ENCODE data around the gene FDXR. TPM values are rescaled to one million over a fixed set of nuclear protein-coding genes. Genes with fewer than 3 reads are reported as not detected.
"Not testable (repeated sequence)": the region's sequence is repeated elsewhere in the genome, so short reads cannot be mapped to it uniquely, and the experiment has no call there.

The FDXR gene
- total RNA-seq, 1 experiment from 2014 or later, result 18.3 TPM

DNA sequence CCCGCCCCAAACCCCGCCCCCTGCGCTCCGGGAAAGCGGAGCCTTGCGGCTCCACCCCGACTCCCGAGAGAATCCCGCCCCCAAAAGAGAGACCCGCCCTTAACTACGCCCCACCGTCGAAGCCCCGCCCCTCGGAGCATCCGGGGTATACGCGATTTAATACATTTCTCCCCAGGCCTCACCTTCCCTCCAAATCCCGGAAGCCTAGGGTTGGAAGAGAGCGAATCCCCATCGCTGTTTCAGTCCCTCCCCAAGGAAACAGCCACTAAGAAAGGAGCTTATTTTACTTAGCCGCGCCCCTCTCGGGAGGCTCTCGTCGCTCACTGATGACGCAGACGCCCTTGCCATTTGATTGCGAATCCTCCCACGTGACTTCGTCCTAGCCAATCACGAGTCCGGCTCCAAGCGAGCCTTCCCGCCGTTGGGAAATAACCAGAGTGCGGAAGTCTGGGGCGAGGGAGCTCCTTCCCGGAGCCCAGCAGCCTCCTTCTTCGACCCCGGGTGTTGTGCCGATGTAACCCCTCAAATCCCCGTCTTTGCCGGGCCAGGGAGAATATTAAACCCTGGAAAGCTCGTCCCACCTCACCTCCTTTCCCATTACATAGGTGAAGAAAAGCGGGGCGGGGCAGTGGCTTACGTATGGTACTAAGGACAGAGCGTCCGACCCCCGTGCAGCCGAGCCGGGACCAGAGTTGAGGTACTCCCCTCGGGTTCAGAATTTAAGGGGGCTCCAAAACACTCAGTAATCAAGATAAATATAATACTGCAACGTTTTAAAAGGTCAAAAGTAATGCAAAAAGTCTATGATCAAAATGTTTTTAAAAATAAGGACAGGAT is 461 bp upstream of the FDXR start:
- H3K4me1 ChIP-seq (replicated peaks), result peaks cover 16% of the 10 kb centered on the region
- H3K9me3 ChIP-seq (replicated peaks), result no peaks in the 10 kb centered on the region
- H3K27me3 ChIP-seq (replicated peaks), result no peaks in the 10 kb centered on the region
- DNase-seq (ENCODE audit: low read depth in 1 of 2, low spot score in 2 of 2), result peak; percentile 100
- peak overlapping the region; percentile 85 for H3K27ac ChIP-seq
- peak overlapping the region; percentile 49 for H3K4me3 ChIP-seq
- H3K36me3 ChIP-seq, result no peaks in the 10 kb centered on the region

DNA sequence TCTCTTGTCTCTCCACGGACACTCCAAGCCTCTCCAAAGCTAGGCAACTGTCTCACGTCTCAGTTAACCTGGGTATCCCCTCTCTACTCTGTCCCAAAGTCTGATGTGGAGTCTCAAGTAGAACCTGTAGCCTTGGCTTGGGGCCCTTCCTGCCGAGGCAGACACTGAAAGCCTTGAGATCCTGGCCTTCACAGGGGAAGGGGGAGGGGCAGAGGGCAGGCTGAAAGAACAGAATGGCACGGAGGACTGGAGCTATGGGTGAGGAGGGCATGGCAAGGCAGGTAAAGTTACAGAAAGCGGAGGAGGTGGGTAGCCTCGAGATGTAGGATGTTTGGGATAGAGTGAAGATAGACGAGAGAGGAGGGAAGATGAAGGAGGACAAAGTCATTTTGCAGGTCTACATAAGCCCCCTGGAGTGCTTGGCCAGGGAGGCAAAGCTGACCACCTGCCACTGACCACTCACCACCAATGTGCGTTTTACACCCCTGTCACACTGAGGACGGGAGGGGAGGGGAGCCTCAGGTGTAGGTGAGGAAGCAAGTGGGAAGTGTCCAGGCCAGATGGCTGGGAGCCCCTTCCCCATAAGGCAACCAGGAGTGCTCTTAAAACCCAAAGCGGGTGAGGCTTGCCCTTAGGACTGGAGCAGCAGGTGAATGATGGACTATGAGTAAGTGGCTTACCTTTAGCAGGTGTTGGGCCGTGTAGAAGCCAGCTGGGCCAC is 1.3 kb downstream of the FDXR start:
- Histone ChIP-seq H3K36me3 (no peaks in the 10 kb centered on the region), H3K4me3 (no peak overlapping the region), H3K9me3 (replicated peaks) (no peaks in the 10 kb centered on the region), H3K4me1 (replicated peaks) (peaks cover 16% of the 10 kb centered on the region), H3K27ac (no peak overlapping the region), H3K27me3 (replicated peaks) (no peaks in the 10 kb centered on the region)
- no peak for DNase-seq (ENCODE audit: low read depth in 1 of 2, low spot score in 2 of 2)

DNA sequence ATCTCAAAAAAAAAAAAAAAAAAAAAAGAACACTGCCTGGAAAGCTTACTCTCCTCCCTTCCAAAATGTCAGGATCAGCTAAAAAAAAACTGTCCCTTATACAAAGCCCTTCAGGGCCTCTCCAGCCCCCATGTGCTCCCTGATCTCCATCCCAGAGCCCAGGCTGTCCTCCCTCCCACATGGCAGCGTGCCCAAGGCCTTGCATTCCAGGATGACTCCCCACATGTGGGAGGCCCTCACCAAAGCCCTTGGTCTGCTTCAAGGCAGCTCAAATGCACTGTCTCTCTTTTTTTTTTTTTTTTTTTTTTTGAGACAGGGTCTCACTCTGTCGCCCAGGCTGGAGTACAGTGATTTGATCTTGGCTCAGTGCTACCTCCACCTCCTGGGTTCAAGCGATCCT is 2.3 kb downstream of the FDXR start:
- peaks cover 16% of the 10 kb centered on the region for H3K4me1 ChIP-seq (replicated peaks)
- DNase-seq (ENCODE audit: low read depth in 1 of 2, low spot score in 2 of 2), result no peak
- no peaks in the 10 kb centered on the region for H3K36me3 ChIP-seq

GRCh38 chr17:74870028-74870427 is 2.8 kb downstream of the FDXR start:
- not testable (repeated sequence) for H3K4me3 ChIP-seq; H3K27me3 ChIP-seq (replicated peaks); H3K9me3 ChIP-seq (replicated peaks); DNase-seq (ENCODE audit: low read depth in 1 of 2, low spot score in 2 of 2); H3K36me3 ChIP-seq; H3K27ac ChIP-seq
- H3K4me1 ChIP-seq (replicated peaks), result peaks cover 16% of the 10 kb centered on the region

More for the DNA sequence above, 2.3 kb downstream of the FDXR start:
- no peaks in the 10 kb centered on the region for H3K9me3 ChIP-seq (replicated peaks)
- H3K4me3 ChIP-seq, result no peak overlapping the region
- no peaks in the 10 kb centered on the region for H3K27me3 ChIP-seq (replicated peaks)
- H3K27ac ChIP-seq, result no peak overlapping the region

- peaks cover 13% of the 10 kb centered on the region for H3K4me1 ChIP-seq (replicated peaks)
- no peak for DNase-seq (ENCODE audit: low read depth in 1 of 2, low spot score in 2 of 2)
- H3K4me3 ChIP-seq, result no peak overlapping the region
- no peaks in the 10 kb centered on the region for H3K27me3 ChIP-seq (replicated peaks)
- H3K27ac ChIP-seq, result no peak overlapping the region
- no peaks in the 10 kb centered on the region for H3K9me3 ChIP-seq (replicated peaks)
- no peaks in the 10 kb centered on the region; the same call in 1 of the 2 replicates for H3K36me3 ChIP-seq
These were observed 3.9 kb downstream of the FDXR start for GRCh38 chr17:74868908-74869255.

DNA sequence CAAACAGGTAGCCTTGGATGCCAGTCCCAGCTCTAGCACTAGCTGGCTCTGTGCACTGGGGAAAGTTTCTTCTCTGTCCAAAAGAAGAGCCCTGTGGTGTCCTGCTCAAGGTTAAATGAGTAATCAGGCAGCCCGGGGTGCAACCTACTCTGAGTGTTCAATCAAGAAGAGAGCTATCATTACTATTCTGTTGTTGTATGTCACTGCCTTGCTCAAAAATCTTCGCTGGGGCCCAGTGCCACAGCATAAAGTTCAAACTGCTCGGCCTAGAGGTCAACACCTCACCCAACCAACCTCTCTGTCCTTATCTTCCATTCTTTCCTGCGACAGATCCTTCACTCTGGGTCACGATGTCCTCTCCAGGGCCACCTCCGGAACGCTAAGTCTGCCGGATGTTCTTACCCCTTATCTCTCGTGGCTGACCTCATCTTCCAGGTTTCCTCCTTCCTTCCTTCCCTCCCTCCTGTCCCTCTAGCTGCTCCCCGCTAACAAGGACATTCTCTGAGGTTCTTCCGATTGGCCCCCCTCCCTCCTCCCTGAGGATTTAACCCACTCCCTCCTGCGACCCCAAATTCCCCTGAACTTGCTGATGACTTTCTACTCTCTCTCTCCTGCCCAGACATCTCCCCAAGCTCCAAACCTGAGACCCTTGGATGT is 4.4 kb downstream of the FDXR start:
- H3K9me3 ChIP-seq (replicated peaks), result no peaks in the 10 kb centered on the region
- H3K4me3 ChIP-seq, result no peak overlapping the region
- no peaks in the 10 kb centered on the region; the same call in 1 of the 2 replicates for H3K36me3 ChIP-seq
- DNase-seq (ENCODE audit: low read depth in 1 of 2, low spot score in 2 of 2), result no peak
- no peak overlapping the region for H3K27ac ChIP-seq
- H3K4me1 ChIP-seq (replicated peaks), result peaks cover 10% of the 10 kb centered on the region
- no peaks in the 10 kb centered on the region for H3K27me3 ChIP-seq (replicated peaks)

- no peaks in the 10 kb centered on the region; the same call in 1 of the 2 replicates for H3K36me3 ChIP-seq
- peaks cover 11% of the 10 kb centered on the region for H3K27me3 ChIP-seq (replicated peaks)
- H3K27ac ChIP-seq, result no peak overlapping the region
- H3K4me1 ChIP-seq (replicated peaks), result no peaks in the 10 kb centered on the region
- no peak overlapping the region for H3K4me3 ChIP-seq
- H3K9me3 ChIP-seq (replicated peaks), result no peaks in the 10 kb centered on the region
- no peak for DNase-seq (ENCODE audit: low read depth in 1 of 2, low spot score in 2 of 2)
These were observed 6.5 kb downstream of the FDXR start for GRCh38 chr17:74866198-74866835.

- peaks cover 18% of the 10 kb centered on the region for H3K27me3 ChIP-seq (replicated peaks)
- no peak for DNase-seq (ENCODE audit: low read depth in 1 of 2, low spot score in 2 of 2)
- H3K4me1 ChIP-seq (replicated peaks), result 0 out of 2 replicates have a peak, but pooled peaks cover 4% of the 10 kb centered on the region
- no peak overlapping the region for H3K27ac ChIP-seq
- no peak overlapping the region for H3K4me3 ChIP-seq
- no peaks in the 10 kb centered on the region; the same call in 1 of the 2 replicates for H3K36me3 ChIP-seq
- no peaks in the 10 kb centered on the region for H3K9me3 ChIP-seq (replicated peaks)
These were observed 7.1 kb downstream of the FDXR start for GRCh38 chr17:74865504-74866197.

- Histone ChIP-seq H3K4me1 (replicated peaks) (peaks cover 7% of the 10 kb centered on the region; the same call in 1 of the 2 replicates), H3K27ac (no peak overlapping the region), H3K4me3 (no peak overlapping the region), H3K27me3 (replicated peaks) (peaks cover 25% of the 10 kb centered on the region), H3K36me3 (no peaks in the 10 kb centered on the region; the same call in 1 of the 2 replicates), H3K9me3 (replicated peaks) (peaks cover 4% of the 10 kb centered on the region; the same call in 1 of the 2 replicates)
- peak; percentile 66 to 77 for DNase-seq (ENCODE audit: low read depth in 1 of 2, low spot score in 2 of 2)
These were observed 7.9 kb downstream of the FDXR start for GRCh38 chr17:74864866-74865395.

- Histone ChIP-seq H3K27ac (no peak overlapping the region), H3K4me1 (replicated peaks) (peaks cover 7% of the 10 kb centered on the region; the same call in 1 of the 2 replicates)
- DNase-seq (ENCODE audit: low read depth in 1 of 2, low spot score in 2 of 2), result no peak
These were observed 8.4 kb downstream of the FDXR start for GRCh38 chr17:74864297-74864865.

DNA sequence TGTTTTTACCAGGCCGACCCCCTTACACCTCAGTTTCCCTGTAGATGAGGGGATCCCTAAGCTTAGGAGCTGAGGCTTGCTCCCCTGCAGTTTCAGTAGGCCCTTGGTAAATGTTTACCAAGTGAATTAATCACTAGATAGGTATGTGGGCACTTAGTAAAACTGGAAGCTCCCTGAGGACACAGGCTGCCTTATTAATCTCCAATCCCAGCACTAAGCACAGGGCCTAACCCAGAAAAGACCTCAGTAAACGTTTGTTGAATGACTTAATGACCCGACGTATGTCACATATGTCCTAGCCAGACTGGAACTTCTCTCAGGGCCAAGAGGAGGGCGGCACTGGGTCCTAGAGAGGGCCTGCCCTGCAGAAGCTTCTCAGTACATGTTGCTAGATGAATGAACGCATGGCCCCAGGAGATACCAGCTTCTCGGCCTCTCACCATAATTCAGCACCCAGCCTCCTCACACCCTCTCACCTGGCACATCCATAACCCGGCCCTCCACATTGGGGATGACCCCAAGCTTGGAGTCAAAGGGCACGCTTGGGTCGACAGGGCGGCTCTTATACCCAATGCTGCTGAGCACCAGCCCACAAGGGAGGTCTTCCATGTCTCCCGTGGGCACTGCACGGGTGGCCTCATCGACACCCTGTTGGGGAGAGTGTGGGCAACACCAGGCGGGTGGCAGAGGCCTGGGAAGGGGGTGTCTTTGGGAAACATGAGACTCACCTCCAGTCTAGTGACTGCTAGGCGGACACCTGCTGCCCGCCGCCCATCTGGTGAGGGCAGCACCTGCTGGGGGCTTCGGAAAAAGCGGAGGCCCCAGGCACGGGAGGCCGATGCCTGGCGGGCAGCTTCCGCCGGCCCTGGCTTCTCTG is 9.1 kb downstream of the FDXR start:
- Histone ChIP-seq H3K36me3 (no peaks in the 10 kb centered on the region; the same call in 1 of the 2 replicates), H3K4me3 (no peak overlapping the region), H3K4me1 (replicated peaks) (peaks cover 7% of the 10 kb centered on the region; the same call in 1 of the 2 replicates), H3K27ac (no peak overlapping the region), H3K9me3 (replicated peaks) (peaks cover 4% of the 10 kb centered on the region; the same call in 1 of the 2 replicates), H3K27me3 (replicated peaks) (peaks cover 38% of the 10 kb centered on the region)
- DNase-seq (ENCODE audit: low read depth in 1 of 2, low spot score in 2 of 2), result no peak

More at GRCh38 chr17:74864297-74864865, 8.4 kb downstream of the FDXR start:
- Histone ChIP-seq H3K9me3 (replicated peaks) (peaks cover 4% of the 10 kb centered on the region; the same call in 1 of the 2 replicates), H3K4me3 (no peak overlapping the region), H3K27me3 (replicated peaks) (peaks cover 31% of the 10 kb centered on the region), H3K36me3 (no peaks in the 10 kb centered on the region; the same call in 1 of the 2 replicates)
